ENCODE data around the gene CALU.

CALU gene

DNA sequence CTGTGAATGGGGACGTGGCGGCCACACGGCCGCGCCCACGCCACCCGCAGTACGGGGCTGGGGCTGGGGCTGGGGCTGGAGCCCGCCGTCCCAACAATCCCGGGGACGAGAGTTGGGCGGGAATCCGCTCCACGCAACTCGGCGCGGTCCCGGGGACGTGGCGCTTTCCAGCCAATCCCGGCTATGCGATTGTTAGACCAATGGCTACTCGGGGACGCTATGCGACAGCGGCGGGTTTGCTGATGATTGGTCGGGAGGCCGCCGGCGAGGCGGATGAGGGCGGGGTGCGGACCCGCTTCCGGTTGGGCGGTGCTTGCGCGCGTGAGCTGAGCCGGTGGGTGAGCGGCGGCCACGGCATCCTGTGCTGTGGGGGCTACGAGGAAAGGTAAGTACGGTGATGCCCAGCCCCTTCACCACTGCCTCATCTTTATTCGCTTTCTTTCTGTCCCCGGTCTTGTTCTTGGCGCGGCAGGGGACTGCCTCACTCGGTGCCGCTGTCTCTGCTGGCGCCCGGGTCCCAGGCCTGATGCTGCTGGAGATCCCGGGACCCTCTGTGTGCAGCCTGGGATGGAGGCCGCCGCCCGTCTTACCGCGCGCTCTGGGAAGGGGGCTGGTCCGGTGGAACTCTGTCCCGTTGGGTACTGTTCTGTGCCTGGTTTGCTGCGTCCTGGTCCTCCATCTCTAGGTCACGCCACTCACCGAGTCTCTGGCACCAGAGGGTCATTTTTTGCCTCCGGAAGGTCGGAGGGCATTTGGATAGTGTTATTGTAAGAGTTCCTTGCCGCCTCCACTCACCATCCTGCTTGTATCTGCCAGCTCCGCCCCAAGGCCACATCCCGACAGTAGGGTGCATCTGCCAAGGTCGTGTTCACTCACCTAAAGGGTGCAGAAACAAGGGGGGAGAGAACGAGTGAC is at the start of gene CALU:
CALU (plus strand) TSS at position 312 of the 915 bp plus-strand sequence. CDS start 9,225 bp downstream, outside the sequence.
- H3K27ac ChIP-seq = peak within 1 kb of the TSS; percentile 74 to 86 (median 78)
- peaks cover 56 to 81% (median 63%) of the 10 kb centered on the region in 10 experiments for H3K4me1 ChIP-seq
- H3K4me2 ChIP-seq = peak within 1 kb of the TSS; percentile 84 to 98 (median 92)

GRCh38 chr7:128691227-128691626 is 47.9 kb upstream of the CALU start:
- no peak overlapping the region for H3K27ac ChIP-seq
- H3K4me2 ChIP-seq = no peak overlapping the region
- peaks cover 0 to 5% (median 0%) of the 10 kb centered on the region in 11 experiments; a peak in 1 of 22 replicates for H3K36me3 ChIP-seq
- no peak overlapping the region for H3K9ac ChIP-seq
- TF ChIP-seq Cebpa-rat (IDR thresholded peaks at IDR 0.05) = no peak
- peaks cover 2 to 13% (median 7%) of the 10 kb centered on the region in 11 experiments for H3K27me3 ChIP-seq
- no peaks in the 10 kb centered on the region for H3K4me1 ChIP-seq
- H4K20me1 ChIP-seq = no peaks in the 10 kb centered on the region
- no peak overlapping the region for H3K4me3 ChIP-seq
- H3K9me3 ChIP-seq (replicated peaks in 1 of 11) = peaks cover 0 to 16% (median 4%) of the 10 kb centered on the region in 11 experiments; a peak in 9 of 22 replicates

More for the DNA sequence above, at the start of gene CALU:
- no peak for TF ChIP-seq Cebpa-rat (IDR thresholded peaks at IDR 0.05)
- H3K9ac ChIP-seq = peak within 1 kb of the TSS; percentile 81 to 91 (median 85)
- no peaks in the 10 kb centered on the region for H3K27me3 ChIP-seq
- peak within 1 kb of the TSS; percentile 76 to 97 (median 90) for H3K4me3 ChIP-seq
- H3K36me3 ChIP-seq = peaks cover 0 to 23% (median 14%) of the 10 kb centered on the region in 11 experiments; a peak in 16 of 22 replicates
- H3K9me3 ChIP-seq (replicated peaks in 1 of 11) = no peaks in the 10 kb centered on the region
- H4K20me1 ChIP-seq = peaks cover 29 to 51% (median 45%) of the 10 kb centered on the region in 11 experiments; a peak in 19 of 22 replicates

DNA sequence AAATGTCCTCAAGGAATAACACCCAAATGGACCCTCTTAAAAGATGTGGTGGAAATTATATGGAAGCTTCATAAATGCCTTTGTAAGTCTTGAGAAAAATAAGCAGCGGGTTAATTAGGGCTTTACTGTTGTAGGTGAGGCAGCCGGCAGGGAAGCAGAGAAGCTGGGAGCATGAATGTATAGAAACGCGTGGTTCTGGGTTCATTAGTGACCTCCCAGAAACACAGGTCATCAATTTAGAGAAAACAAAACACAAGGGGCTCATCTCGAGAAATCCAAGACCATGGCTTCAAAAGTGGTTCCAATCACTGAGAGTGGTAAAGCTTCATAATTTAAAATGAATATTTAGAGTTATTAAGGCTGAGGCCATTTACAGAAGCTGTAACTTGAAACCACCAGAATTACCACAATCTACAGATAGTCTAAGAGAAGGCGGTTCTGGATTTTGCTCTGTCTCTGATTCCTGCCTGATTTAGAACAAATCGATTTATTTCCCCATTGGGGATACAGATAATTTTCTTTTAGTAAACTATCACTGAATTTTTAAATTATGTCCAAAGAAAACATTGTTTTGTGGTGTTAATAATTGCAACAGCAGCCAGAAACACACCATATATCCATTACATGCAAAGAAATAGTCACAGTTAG is 46.4 kb upstream of the CALU start:
- peaks cover 17 to 28% (median 22%) of the 10 kb centered on the region in 11 experiments for H3K27me3 ChIP-seq
- no peak overlapping the region for H3K9ac ChIP-seq
- H3K9me3 ChIP-seq (replicated peaks in 1 of 11) = peaks cover 8 to 27% (median 18%) of the 10 kb centered on the region in 11 experiments
- no peaks in the 10 kb centered on the region for H3K4me1 ChIP-seq
- no peaks in the 10 kb centered on the region for H4K20me1 ChIP-seq
- no peak overlapping the region for H3K27ac ChIP-seq
- H3K4me2 ChIP-seq = no peak overlapping the region
- TF ChIP-seq Cebpa-rat (IDR thresholded peaks at IDR 0.05) = no peak
- peaks cover 0 to 5% (median 0%) of the 10 kb centered on the region in 11 experiments; a peak in 1 of 22 replicates for H3K36me3 ChIP-seq
- no peak overlapping the region for H3K4me3 ChIP-seq

DNA sequence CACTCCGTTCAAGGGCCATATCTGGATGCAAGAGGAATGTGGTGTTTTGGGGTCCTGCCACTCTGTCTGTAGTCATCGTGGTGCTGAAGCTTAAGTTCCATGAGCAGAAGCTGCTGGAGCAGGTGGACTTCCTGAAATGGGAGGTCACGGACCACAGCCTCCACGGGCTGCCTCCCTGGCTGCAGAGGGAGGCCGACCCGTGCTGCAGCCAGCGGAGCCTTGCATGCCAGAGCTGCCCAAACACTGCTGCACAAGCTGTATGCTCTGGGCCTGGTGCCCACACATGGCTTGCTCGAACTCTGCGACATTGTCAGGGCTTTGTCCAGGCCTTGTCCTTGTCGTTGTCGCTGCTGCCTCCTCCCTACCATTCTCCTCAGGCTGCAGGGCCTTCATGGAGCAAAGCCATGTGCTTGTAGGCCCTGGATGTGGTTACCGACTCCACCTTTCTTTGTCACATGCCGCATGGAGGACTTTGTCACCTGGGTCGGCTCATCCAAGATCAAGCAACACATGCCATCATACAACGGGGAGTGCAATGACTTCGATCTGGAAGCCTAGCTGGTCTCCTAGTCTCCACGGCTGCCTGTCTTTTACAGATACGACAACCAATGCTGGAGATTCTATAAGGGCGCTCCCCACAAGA is 45.7 kb upstream of the CALU start:
- TF ChIP-seq Cebpa-rat (IDR thresholded peaks at IDR 0.05) = no peak
- Histone ChIP-seq H3K4me1 (no peaks in the 10 kb centered on the region), H3K9me3 (replicated peaks in 1 of 11) (peaks cover 14 to 27% (median 21%) of the 10 kb centered on the region in 11 experiments), H4K20me1 (no peaks in the 10 kb centered on the region), H3K27me3 (peaks cover 24 to 36% (median 30%) of the 10 kb centered on the region in 11 experiments), H3K4me2 (no peak overlapping the region), H3K36me3 (peaks cover 0 to 5% (median 0%) of the 10 kb centered on the region in 11 experiments; a peak in 1 of 22 replicates), H3K9ac (no peak overlapping the region), H3K4me3 (no peak overlapping the region), H3K27ac (no peak overlapping the region)

GRCh38 chr7:128694738-128695137 is 44.4 kb upstream of the CALU start:
- H3K4me2 ChIP-seq = no peak overlapping the region
- H4K20me1 ChIP-seq = no peaks in the 10 kb centered on the region
- peaks cover 0 to 5% (median 0%) of the 10 kb centered on the region in 11 experiments; a peak in 1 of 22 replicates for H3K36me3 ChIP-seq
- no peaks in the 10 kb centered on the region for H3K4me1 ChIP-seq
- no peak overlapping the region for H3K27ac ChIP-seq
- H3K27me3 ChIP-seq = peaks cover 31 to 47% (median 42%) of the 10 kb centered on the region in 11 experiments
- no peak for TF ChIP-seq Cebpa-rat (IDR thresholded peaks at IDR 0.05)
- no peak overlapping the region for H3K9ac ChIP-seq
- H3K9me3 ChIP-seq (replicated peaks in 1 of 11) = peaks cover 14 to 27% (median 22%) of the 10 kb centered on the region in 11 experiments
- H3K4me3 ChIP-seq = no peak overlapping the region

DNA sequence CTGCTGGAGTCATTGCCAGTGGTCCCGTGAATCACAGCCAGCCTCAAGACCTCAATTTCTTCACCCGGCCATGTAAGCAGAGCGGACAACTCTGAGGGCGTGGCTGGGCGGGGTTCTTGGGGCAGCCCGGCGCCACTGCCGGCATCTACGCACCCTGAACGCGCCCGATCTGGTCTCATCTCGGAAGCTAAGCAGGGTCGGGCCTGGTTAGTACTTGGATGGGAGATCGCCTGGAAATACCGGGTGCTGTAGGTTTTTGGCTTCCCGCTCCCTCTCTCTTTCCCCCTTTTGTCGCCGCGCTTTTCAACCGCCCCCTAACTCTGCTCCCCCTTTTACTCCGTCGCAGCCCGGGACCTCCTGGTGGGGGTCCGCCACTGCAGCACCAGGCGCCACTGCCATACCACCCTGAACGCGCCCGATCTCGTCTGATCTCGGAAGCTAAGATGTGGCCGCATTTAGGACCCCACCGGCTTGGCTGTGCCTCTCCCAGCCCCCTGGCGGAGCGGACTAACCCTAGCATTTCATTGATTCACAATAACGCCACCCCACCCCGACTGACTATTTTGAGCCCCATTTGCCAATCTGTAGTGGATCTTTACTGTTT is 41.8 kb upstream of the CALU start:
- H3K4me1 ChIP-seq = no peaks in the 10 kb centered on the region
- no peak overlapping the region for H3K9ac ChIP-seq
- peak overlapping the region in 5 of 10 experiments; percentile 11 to 35 (median 14); a peak in 7 of 20 replicates for H3K4me3 ChIP-seq
- peak overlapping the region in 1 of 11 experiments; percentile 31; a peak in 1 of 22 replicates for H3K4me2 ChIP-seq
- H3K36me3 ChIP-seq = peaks cover 0 to 5% (median 0%) of the 10 kb centered on the region in 11 experiments; a peak in 1 of 22 replicates
- TF ChIP-seq Cebpa-rat (IDR thresholded peaks at IDR 0.05) = no peak
- peaks cover 31 to 49% (median 42%) of the 10 kb centered on the region in 11 experiments for H3K27me3 ChIP-seq
- H3K9me3 ChIP-seq (replicated peaks in 1 of 11) = peaks cover 14 to 27% (median 22%) of the 10 kb centered on the region in 11 experiments
- H4K20me1 ChIP-seq = no peaks in the 10 kb centered on the region
- H3K27ac ChIP-seq = no peak overlapping the region

DNA sequence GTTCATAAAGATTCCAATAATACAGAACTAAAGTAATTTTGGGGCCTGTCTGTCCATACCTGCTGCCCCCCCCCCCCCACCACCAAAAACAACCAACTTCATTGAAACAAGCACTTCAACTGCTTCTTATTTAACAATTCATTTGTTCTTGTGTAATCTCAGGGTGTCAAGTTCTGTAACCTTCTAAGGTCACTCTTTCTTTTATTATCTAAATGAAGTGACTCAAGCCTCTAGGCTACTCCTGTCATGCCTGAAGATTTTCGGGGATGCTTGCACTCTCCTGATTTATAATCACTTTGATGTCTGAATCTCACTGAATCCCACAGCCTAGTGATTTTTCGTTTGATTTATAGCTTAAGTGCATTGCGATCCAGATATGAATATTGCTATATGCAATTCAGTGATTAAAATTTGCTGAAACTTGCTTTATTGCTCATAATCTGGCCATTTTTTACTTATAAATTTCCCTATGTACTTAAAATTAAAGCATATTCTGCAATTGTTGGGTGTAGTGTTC is 39.9 kb upstream of the CALU start:
- no peak overlapping the region for H3K27ac ChIP-seq
- H3K27me3 ChIP-seq = peaks cover 31 to 49% (median 42%) of the 10 kb centered on the region in 11 experiments
- H3K4me3 ChIP-seq = no peak overlapping the region
- H3K4me2 ChIP-seq = no peak overlapping the region
- H3K4me1 ChIP-seq = peaks cover 0 to under 1% (median 0%) of the 10 kb centered on the region in 10 experiments; a peak in 1 of 20 replicates
- H3K36me3 ChIP-seq = peaks cover 0 to 5% (median 0%) of the 10 kb centered on the region in 11 experiments; a peak in 1 of 22 replicates
- H3K9me3 ChIP-seq (replicated peaks in 1 of 11) = peaks cover 14 to 27% (median 22%) of the 10 kb centered on the region in 11 experiments
- H4K20me1 ChIP-seq = no peaks in the 10 kb centered on the region
- H3K9ac ChIP-seq = no peak overlapping the region
- no peak for TF ChIP-seq Cebpa-rat (IDR thresholded peaks at IDR 0.05)

DNA sequence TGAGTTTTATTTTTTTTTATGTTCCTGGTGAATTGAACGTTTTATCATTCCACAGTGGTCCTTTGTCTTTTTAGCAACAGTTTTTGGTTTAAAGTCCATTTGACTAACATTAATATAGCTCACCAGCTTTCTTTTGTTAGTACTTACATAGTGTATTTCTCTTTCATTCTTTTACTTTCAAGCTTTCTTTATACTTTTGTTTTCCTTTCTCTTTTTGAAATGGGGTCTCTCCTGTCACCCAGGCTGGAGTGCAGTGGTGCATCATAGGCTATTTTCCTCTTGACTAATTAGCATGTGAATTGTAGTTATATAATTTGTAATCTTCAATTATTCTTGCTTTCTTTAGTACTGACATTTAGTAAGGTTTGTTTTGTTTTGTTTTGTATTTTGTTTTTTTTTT is 39.3 kb upstream of the CALU start:
- Histone ChIP-seq H3K27ac (no peak overlapping the region), H3K9ac (no peak overlapping the region), H3K27me3 (peaks cover 31 to 49% (median 42%) of the 10 kb centered on the region in 11 experiments), H3K4me1 (peaks cover 0 to 7% (median 0%) of the 10 kb centered on the region in 10 experiments; a peak in 5 of 20 replicates), H3K9me3 (replicated peaks in 1 of 11) (peaks cover 14 to 27% (median 22%) of the 10 kb centered on the region in 11 experiments), H3K36me3 (peaks cover 0 to 5% (median 0%) of the 10 kb centered on the region in 11 experiments; a peak in 1 of 22 replicates), H3K4me3 (no peak overlapping the region), H3K4me2 (no peak overlapping the region), H4K20me1 (no peaks in the 10 kb centered on the region)
- no peak for TF ChIP-seq Cebpa-rat (IDR thresholded peaks at IDR 0.05)
